GM21576 (cell line): Measurements from ENCODE around the gene CD22.
"Not testable (repeated sequence)": the region's sequence is repeated elsewhere in the genome, so short reads cannot be mapped to it uniquely, and the experiment has no call there.

ENCODE experiments used
- ATAC-seq: cut with Tn5 transposase; IDR thresholded peaks from one replicate; pipeline ENCODE4 v1.9.1; 2021; ENCODE audit warnings: mild to moderate bottlenecking, moderate library complexity; ENCODE audit not compliant: unreplicated experiment

CD22 gene

DNA sequence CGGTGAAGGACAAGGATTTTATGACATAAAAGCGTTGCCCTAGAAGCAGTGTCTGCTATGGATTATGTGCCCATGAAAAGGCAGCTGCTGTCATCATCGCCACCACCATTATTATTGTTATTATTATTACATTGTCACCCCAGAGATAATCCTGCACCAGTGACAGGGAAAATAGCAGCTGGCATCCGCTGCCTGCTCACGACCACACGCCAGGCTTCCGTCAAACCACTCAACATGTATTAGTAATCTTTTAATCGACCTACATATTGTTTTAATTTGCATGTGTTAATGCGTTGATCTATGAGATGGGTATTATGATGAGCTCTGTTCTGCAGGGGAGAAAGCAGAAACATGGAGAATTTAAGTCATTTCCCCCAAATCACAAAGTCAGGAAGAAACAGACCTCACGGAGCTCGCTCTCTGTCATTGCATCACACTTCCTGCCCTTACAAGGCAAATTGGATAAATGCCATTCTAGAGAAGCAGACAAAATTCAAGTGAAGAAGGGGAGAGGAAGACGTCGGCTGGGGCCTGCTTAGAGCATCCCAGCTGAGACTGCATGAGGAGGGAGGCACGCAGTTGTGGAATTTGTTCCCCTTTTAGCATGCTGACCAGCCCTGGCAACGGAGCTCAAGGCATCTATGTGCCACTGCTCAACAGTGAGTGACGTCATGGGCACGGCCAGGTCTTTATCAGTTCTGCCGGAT, 29.0 kb downstream of the CD22 start, which contains the start of gene FFAR3:
Gene FFAR3, plus strand, starts transcription at position 594 of the 707 bp plus-strand sequence. CDS start 431 bp downstream, outside the sequence.
- ATAC-seq: no peak

DNA sequence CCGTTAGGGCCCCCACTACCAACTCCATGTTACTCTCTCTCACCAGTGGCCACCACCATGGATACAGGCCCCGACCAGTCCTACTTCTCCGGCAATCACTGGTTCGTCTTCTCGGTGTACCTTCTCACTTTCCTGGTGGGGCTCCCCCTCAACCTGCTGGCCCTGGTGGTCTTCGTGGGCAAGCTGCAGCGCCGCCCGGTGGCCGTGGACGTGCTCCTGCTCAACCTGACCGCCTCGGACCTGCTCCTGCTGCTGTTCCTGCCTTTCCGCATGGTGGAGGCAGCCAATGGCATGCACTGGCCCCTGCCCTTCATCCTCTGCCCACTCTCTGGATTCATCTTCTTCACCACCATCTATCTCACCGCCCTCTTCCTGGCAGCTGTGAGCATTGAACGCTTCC, 29.8 kb downstream of the CD22 start:
- not testable (repeated sequence) for ATAC-seq

DNA sequence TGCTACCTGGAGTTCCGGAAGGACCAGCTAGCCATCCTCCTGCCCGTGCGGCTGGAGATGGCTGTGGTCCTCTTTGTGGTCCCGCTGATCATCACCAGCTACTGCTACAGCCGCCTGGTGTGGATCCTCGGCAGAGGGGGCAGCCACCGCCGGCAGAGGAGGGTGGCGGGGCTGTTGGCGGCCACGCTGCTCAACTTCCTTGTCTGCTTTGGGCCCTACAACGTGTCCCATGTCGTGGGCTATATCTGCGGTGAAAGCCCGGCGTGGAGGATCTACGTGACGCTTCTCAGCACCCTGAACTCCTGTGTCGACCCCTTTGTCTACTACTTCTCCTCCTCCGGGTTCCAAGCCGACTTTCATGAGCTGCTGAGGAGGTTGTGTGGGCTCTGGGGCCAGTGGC, 30.4 kb downstream of the CD22 start:
- not testable (repeated sequence) for ATAC-seq

GRCh38 chr19:35360081-35360480, 31.1 kb downstream of the CD22 start:
- not testable (repeated sequence) for ATAC-seq

DNA sequence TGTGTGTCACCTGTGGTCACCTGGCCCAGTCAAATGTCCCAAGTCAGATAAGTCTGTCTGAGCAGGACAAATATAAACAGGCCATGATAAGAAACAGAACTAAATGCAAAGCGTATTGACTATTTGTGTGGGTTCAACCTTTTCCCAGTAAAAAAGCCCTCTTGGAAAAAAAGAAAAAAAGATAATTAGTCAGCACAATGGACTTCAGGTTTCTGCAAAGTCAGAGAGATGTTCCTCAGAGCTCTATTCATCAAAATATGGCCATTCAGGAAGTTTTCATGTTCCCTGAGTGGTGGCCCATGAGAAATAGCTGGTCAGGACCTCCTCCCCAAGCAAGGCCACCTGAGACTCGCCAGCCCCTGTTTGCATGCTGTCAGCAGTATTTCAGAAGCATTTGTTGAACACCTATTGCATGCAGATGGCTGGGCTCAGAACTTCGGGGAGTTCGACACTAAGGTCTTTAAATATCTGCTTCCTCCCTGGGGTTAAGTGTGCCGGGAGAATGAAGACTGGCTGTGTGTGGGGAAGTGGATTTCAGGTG, 32.0 kb downstream of the CD22 start:
- no peak for ATAC-seq

- no peak for ATAC-seq
Observed at GRCh38 chr19:35362261-35363000, 33.4 kb downstream of the CD22 start.

GRCh38 chr19:35363001-35363590, 34.1 kb downstream of the CD22 start:
- ATAC-seq: no peak

- ATAC-seq: no peak
Observed at GRCh38 chr19:35363711-35364425, 34.9 kb downstream of the CD22 start.

GRCh38 chr19:35365303-35365702, 36.3 kb downstream of the CD22 start:
- no peak for ATAC-seq

GRCh38 chr19:35368378-35368777, 39.4 kb downstream of the CD22 start:
- no peak for ATAC-seq

GRCh38 chr19:35369522-35369921, 40.5 kb downstream of the CD22 start:
- ATAC-seq: no peak

DNA sequence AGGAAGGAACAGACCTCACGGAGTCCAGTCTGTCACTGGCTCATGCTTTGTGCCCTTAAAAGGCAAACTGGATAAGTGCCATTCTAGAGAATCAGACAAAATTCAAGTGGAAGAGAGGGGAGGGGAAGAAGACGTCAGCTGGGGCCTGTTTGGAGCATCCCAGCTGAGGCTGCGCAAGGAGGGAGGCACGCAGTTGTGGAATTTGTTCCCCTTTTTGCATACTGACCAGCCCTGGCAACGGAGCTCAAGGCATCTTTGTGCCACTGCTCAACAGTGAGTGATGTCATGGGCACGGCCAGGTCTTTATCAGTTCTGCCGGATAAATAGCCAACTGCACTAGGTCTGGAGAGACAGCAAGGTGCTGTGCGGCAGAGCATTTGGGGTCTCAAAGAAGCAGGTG, 41.7 kb downstream of the CD22 start, which contains the start of gene GPR42:
Gene GPR42, plus strand, starts transcription at position 347 of the 400 bp plus-strand sequence. CDS start 292 bp downstream, outside the sequence.
- ATAC-seq: no peak

DNA sequence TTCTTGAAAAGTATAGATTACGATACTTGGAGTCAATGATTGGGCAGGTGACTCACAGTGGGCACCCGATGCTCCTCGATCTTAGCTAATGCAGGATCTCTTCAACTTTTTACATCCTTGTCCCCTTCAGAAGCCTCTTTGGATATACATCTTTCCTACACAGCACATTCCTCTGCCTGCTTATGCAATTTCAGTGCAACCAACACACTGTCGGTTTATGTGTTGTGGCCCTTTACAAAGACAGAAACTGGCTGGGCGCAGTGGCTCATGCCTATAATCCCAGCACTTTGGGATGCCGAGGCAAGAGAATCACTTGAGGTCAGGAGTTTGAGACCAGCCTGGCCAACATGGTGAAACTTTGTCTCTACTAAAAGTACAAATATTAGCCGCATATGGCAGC, 44.5 kb downstream of the CD22 start:
- ATAC-seq: no peak

DNA sequence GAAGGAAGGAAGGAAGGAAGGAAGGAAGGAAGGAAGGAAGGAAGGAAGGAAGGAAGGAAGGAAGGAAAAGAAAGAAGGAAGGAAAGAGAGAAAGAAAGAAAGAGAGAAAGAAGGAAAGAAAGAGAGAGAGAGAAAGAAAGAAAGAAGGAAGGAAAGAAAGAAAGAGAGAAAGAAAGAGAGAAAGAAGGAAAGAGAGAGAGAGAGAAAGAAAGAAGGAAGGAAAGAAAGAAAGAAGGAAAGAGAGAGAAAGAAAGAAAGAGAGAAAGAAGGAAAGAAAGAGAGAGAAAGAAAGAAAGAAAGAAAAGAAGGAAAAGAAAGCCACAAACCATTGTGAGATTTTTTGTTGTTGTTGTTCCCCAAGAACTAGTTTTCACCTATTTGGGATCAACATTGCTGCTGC, 45.0 kb downstream of the CD22 start:
- ATAC-seq: not testable (repeated sequence)

DNA sequence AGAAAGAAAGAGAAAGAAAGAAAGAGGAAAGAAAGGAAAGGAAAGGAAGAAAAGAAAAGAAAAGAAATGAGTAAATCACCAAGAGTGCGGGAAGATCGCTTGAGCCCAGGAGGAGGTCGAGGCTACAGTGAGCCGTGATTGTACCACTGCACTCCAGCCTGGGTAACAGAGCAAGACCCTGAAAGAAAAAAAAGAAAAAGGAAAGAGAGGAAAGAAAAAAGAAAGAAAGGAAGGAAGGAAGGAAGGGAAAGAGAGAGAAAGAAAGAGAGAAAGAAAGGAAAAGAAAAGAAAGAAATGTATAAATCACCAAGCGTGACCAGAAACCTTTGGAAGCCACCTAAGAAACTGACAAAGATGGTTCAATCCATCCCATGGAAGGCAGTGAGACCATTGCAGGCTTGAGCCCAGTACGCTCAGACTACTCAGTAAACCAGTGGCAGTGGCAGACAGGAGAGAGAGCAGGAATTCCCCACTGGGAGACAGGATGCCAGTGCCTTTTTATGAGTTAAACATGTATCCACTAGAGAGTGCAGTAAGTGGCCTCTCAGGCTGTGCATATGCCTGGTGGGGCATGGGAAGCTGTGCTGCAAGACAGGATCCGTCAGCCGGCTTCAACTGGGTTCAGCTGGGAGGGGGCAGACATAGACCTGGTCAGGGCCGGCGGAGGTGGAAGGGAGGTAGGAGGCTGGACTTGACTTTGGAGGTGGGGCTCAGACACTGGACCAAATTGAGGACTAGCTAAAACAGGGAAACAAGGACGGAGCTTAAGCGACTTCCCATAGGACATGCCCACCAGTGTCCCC, 46.7 kb downstream of the CD22 start:
- no peak for ATAC-seq

DNA sequence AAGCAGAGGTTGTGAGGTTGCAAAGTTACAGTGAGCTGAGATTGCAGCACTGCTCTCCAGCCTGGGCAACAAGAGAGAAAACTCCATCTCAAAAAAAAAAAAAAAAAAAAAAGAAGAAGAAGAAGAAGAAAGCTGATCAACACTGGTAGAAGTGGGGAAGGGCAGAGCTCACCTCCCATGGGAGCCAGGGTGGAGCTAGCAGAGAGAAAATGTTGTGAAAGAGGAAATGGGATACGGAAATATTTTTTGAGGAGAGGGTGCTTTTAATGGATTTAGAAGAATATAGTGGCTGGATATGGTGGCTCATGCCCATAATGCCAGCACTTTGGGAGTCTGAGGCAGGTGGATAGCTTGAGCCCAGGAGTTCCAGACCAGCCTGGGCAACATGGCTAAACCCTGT, 48.7 kb downstream of the CD22 start:
- ATAC-seq: no peak

DNA sequence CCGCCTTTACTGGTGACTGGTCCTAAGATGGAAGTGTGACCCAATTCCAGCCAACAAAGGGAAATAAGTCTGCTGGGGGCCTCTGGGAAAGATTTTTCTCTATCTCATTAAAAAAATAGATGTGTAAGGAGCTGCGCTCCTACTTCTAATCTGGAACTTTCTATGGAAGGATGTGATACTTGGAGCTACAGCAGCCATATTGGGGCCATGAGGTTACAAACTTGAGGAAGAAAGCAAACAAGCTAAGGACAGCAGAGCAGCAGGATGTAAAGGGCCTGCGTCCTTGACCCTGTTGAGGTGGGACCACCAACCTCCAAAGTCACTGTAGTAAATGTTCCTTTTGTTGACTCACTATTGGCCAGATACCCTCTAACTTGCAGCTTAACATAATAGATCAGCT, 49.4 kb downstream of the CD22 start:
- ATAC-seq: no peak

GRCh38 chr19:35379545-35379944, 50.6 kb downstream of the CD22 start:
- ATAC-seq: not testable (repeated sequence)

DNA sequence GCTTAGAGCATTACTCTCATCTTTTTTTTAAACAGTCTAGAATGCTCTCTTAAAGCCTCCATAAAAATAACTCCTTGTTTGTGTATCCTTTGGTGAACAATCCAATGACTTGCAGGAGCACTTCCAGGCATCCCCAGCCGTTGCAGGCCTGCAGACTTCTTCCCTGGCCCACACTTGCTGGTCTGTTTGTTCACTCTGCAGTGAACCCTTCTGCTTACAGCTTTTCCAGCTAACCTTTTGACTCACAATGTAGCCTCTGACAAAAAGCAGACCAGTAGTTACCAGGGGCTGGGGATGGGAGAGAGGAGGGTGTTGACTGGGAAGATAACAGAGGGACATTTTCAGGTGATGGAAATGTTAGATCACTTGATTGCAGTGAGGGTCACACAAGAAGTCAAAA, 51.0 kb downstream of the CD22 start:
- ATAC-seq: no peak
